ENCODE data around the gene KRT33A. TPM values are rescaled to one million over a fixed set of nuclear protein-coding genes. Genes with fewer than 3 reads are reported as not detected.
"Not testable (repeated sequence)": the region's sequence is repeated elsewhere in the genome, so short reads cannot be mapped to it uniquely, and the experiment has no call there.

KRT33A gene
- total RNA-seq, 1 donor from 2014 or later, result not detected

- no peak for TF ChIP-seq CTCF (IDR thresholded peaks at IDR 0.05)
- ATAC-seq (no peak), DNase-seq (no peak)
- H3K4me3 ChIP-seq, result no peak overlapping the region
- H3K27ac ChIP-seq, result no peak overlapping the region
- H3K9me3 ChIP-seq, result peaks cover 7% of the 10 kb centered on the region
- no peaks in the 10 kb centered on the region for H3K36me3 ChIP-seq
- intact Hi-C loops (cut with DNase I), result no loop called here
- no peaks in the 10 kb centered on the region for H3K4me1 ChIP-seq
- peaks cover 6% of the 10 kb centered on the region for H3K27me3 ChIP-seq (ENCODE audit: low read depth)
Observed at GRCh38 chr17:41386227-41386626, 35.6 kb upstream of the KRT33A start.

GRCh38 chr17:41383690-41384089 lies 33.1 kb upstream of the KRT33A start:
- Histone ChIP-seq H3K4me1 (no peaks in the 10 kb centered on the region), H3K4me3 (no peak overlapping the region), H3K9me3 (peaks cover 7% of the 10 kb centered on the region), H3K27ac (no peak overlapping the region), H3K27me3 (ENCODE audit: low read depth) (peaks cover 6% of the 10 kb centered on the region), H3K36me3 (no peaks in the 10 kb centered on the region)
- ATAC-seq (no peak), DNase-seq (no peak)
- intact Hi-C loops (cut with DNase I), result no loop called here
- TF ChIP-seq CTCF (IDR thresholded peaks at IDR 0.05), result no peak

- Histone ChIP-seq H3K4me1 (no peaks in the 10 kb centered on the region), H3K27me3 (ENCODE audit: low read depth) (peaks cover 6% of the 10 kb centered on the region), H3K4me3 (no peak overlapping the region), H3K9me3 (peaks cover 7% of the 10 kb centered on the region), H3K27ac (no peak overlapping the region), H3K36me3 (no peaks in the 10 kb centered on the region)
- no peak for ATAC-seq
- no peak for TF ChIP-seq CTCF (IDR thresholded peaks at IDR 0.05)
- intact Hi-C loops (cut with DNase I), result no loop called here
- no peak for DNase-seq
Observed at GRCh38 chr17:41382394-41382793, 31.8 kb upstream of the KRT33A start.

- H3K36me3 ChIP-seq, DNase-seq, H3K27ac ChIP-seq: not testable (repeated sequence)
Observed at GRCh38 chr17:41381943-41382342, 31.3 kb upstream of the KRT33A start, which contains the start of gene KRT34. TSS of gene KRT34 (minus strand) at chr17:41382306. CDS start at chr17:41382246, 60 bp downstream.

GRCh38 chr17:41380091-41380490 lies 29.5 kb upstream of the KRT33A start:
- H3K27me3 ChIP-seq (ENCODE audit: low read depth); ATAC-seq; intact Hi-C loops (cut with DNase I): not testable (repeated sequence)

More at GRCh38 chr17:41381943-41382342, 31.3 kb upstream of the KRT33A start, which contains the start of gene KRT34:
- H3K4me3 ChIP-seq; H3K27me3 ChIP-seq (ENCODE audit: low read depth); intact Hi-C loops (cut with DNase I); H3K4me1 ChIP-seq; H3K9me3 ChIP-seq; ATAC-seq: not testable (repeated sequence)

GRCh38 chr17:41377546-41377945 lies 26.9 kb upstream of the KRT33A start:
- Histone ChIP-seq H3K4me1 (no peaks in the 10 kb centered on the region), H3K4me3 (no peak overlapping the region), H3K9me3 (no peaks in the 10 kb centered on the region), H3K27ac (no peak overlapping the region), H3K27me3 (ENCODE audit: low read depth) (peaks cover 6% of the 10 kb centered on the region), H3K36me3 (no peaks in the 10 kb centered on the region)
- intact Hi-C loops (cut with DNase I), result no loop called here
- no peak for TF ChIP-seq CTCF (IDR thresholded peaks at IDR 0.05)
- no peak for ATAC-seq
- no peak for DNase-seq

More at GRCh38 chr17:41380091-41380490, 29.5 kb upstream of the KRT33A start:
- not testable (repeated sequence) for H3K4me3 ChIP-seq, H3K36me3 ChIP-seq, DNase-seq, H3K9me3 ChIP-seq, H3K27ac ChIP-seq, H3K4me1 ChIP-seq

- Histone ChIP-seq H3K4me1 (no peaks in the 10 kb centered on the region), H3K27ac (no peak within 1 kb of the TSS), H3K4me3 (no peak within 1 kb of the TSS), H3K36me3 (no peaks in the 10 kb centered on the region), H3K27me3 (ENCODE audit: low read depth) (no peaks in the 10 kb centered on the region), H3K9me3 (no peaks in the 10 kb centered on the region)
- no peak for DNase-seq
- no peak for TF ChIP-seq CTCF (IDR thresholded peaks at IDR 0.05)
- ATAC-seq, result no peak
- intact Hi-C loops (cut with DNase I), result no loop called here
Observed at GRCh38 chr17:41369713-41370112, 19.1 kb upstream of the KRT33A start, which contains the start of gene KRT33B. TSS of gene KRT33B (minus strand) at chr17:41369813. CDS start at chr17:41369750, 63 bp downstream.
